Smooth muscle cell (in vitro differentiated cells): ENCODE measurements around the gene BRINP2. TPM values are rescaled to one million over a fixed set of nuclear protein-coding genes. Genes with fewer than 3 reads are reported as not detected.

ENCODE experiments used
- DNase-seq: peaks from one replicate; lab custom pipeline; 2025; ENCODE audit not compliant: unreplicated experiment; lab: John Stamatoyannopoulos, UW
- H2AFZ ChIP-seq: fragments of 200-600 bp; sonication (generic); 2 replicates; pipeline ENCODE4 v1.6.0; 2016; ENCODE audit warnings: antibody characterized with exemption, low read depth, mild to moderate bottlenecking
- H3F3A ChIP-seq: fragments of 200-600 bp; sonication (generic); 2 replicates; pipeline ENCODE4 v1.6.0; 2017; ENCODE audit warnings: antibody characterized with exemption, low read depth
- H3K27ac ChIP-seq: fragments of 200-600 bp; sonication (generic); 2 replicates; pipeline ENCODE4 v1.5.1; 2016; ENCODE audit warnings: low read depth, mild to moderate bottlenecking
- H3K27me3 ChIP-seq: fragments of 200-600 bp; sonication (generic); 2 replicates; pipeline ENCODE4 v1.6.1; 2016; ENCODE audit warnings: low read depth, mild to moderate bottlenecking
- H3K36me3 ChIP-seq: fragments of 200-600 bp; sonication (generic); 2 replicates; pipeline ENCODE4 v1.5.1; 2016; ENCODE audit warnings: low read depth
- H3K4me1 ChIP-seq: fragments of 200-600 bp; sonication (generic); 2 replicates; pipeline ENCODE4 v1.5.1; 2016; ENCODE audit warnings: low read depth
- H3K4me2 ChIP-seq: fragments of 200-600 bp; sonication (generic); 2 replicates; pipeline ENCODE4 v1.6.0; 2016; ENCODE audit warnings: mild to moderate bottlenecking
- H3K4me3 ChIP-seq: fragments of 200-600 bp; sonication (generic); 2 replicates; pipeline ENCODE4 v1.5.1; 2016; ENCODE audit warnings: mild to moderate bottlenecking
- H3K79me2 ChIP-seq: fragments of 200-600 bp; sonication (generic); 2 replicates; pipeline ENCODE4 v1.6.0; 2016; ENCODE audit warnings: low read depth, mild to moderate bottlenecking
- H3K9ac ChIP-seq: fragments of 200-600 bp; sonication (generic); 2 replicates; pipeline ENCODE4 v1.6.0; 2016; ENCODE audit warnings: low read depth
- H3K9me3 ChIP-seq: fragments of 200-600 bp; sonication (generic); replicated peaks from 2 replicates; pipeline ENCODE4 v1.5.1; 2016; ENCODE audit warnings: low read depth
- H4K20me1 ChIP-seq: fragments of 200-600 bp; sonication (generic); 2 replicates; pipeline ENCODE4 v1.6.0; 2016; ENCODE audit warnings: low read depth
- CTCF ChIP-seq: fragments of 200-600 bp; sonication (generic); IDR thresholded peaks from 2 replicates; pipeline ENCODE4 v1.5.1; 2017; ENCODE audit warnings: borderline replicate concordance, mild to moderate bottlenecking, antibody characterized with exemption; ENCODE audit not compliant: insufficient read depth, poor library complexity, severe bottlenecking
- WGBS: methylation state at CpG from one replicate; pipeline ENCODE4 v1.1.7; 2016; ENCODE audit warnings: low lambda C conversion rate; 5-methylcytosine and 5-hydroxymethylcytosine counted together
- polyA plus RNA-seq: library from polyadenylated mRNA; unstranded; fragments of >200 nt; fragmentation: Nextera tagmentation; extraction: Ambion mirVana; gene quantifications from 2 replicates; pipeline ENCODE4 v1.2.1, GENCODE V29; 2016
- total RNA-seq: library from RNA; depleted of rRNA; stranded (reverse); fragments of >200 nt; gene quantifications from 2 replicates; pipeline ENCODE4 v1.2.3, GENCODE V29; 2014

Gene BRINP2
- total and polyA plus RNA-seq, 2 experiments from 2014 or later, result not detected

- Histone ChIP-seq H3K4me3 (no peak overlapping the region), H2AFZ (no peak overlapping the region), H3K27me3 (peaks cover 5% of the 10 kb centered on the region), H3K36me3 (no peaks in the 10 kb centered on the region), H3K4me2 (no peak overlapping the region), H3K9me3 (no peaks in the 10 kb centered on the region), H4K20me1 (no peaks in the 10 kb centered on the region), H3K9ac (no peak overlapping the region), H3F3A (no peaks in the 10 kb centered on the region), H3K4me1 (no peaks in the 10 kb centered on the region), H3K27ac (no peak overlapping the region), H3K79me2 (no peaks in the 10 kb centered on the region)
- WGBS, result 56% methylated on average over 2 of the region's 2 CpGs
- no peak for TF ChIP-seq CTCF
- DNase-seq, result no peak
These were observed 38.6 kb upstream of the BRINP2 start for GRCh38 chr1:177132141-177132540.

DNA sequence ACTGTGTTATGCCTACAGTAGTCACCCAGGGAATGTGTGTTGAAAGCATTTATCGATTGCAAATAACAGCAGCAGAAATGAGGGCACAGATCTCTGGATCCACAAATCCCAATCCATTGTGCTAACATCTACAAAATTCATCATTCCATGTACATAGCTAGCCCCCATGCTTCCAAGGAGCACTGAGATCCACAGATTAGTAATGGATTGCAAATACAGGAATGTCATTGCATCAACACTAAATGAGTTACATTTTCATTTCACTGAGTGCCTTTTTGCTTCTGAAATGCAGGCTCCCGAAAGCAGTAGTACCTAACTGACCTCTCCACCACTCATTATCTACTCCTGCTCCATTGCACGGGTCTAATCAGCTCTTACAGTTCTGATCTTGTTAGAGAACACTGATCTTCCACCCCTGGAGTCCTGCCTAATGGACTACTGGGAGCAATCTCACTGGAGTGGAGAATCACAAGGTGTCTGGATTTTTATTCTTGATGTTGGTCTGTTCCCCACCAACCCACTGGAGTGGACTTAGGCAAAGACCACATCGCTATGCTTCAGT lies 36.7 kb upstream of the BRINP2 start:
- H3F3A ChIP-seq, result no peaks in the 10 kb centered on the region
- no peaks in the 10 kb centered on the region for H3K79me2 ChIP-seq
- no peak for TF ChIP-seq CTCF
- no peak overlapping the region for H3K4me3 ChIP-seq
- no peak for DNase-seq
- H3K4me1 ChIP-seq, result no peaks in the 10 kb centered on the region
- no peaks in the 10 kb centered on the region for H3K9me3 ChIP-seq
- H4K20me1 ChIP-seq, result no peaks in the 10 kb centered on the region
- H3K36me3 ChIP-seq, result no peaks in the 10 kb centered on the region
- H2AFZ ChIP-seq, result no peak overlapping the region
- H3K4me2 ChIP-seq, result no peak overlapping the region
- no peak overlapping the region for H3K27ac ChIP-seq
- H3K9ac ChIP-seq, result no peak overlapping the region
- H3K27me3 ChIP-seq, result peaks cover 9% of the 10 kb centered on the region
- WGBS, result 85% methylated on average over 4 of the region's 4 CpGs

DNA sequence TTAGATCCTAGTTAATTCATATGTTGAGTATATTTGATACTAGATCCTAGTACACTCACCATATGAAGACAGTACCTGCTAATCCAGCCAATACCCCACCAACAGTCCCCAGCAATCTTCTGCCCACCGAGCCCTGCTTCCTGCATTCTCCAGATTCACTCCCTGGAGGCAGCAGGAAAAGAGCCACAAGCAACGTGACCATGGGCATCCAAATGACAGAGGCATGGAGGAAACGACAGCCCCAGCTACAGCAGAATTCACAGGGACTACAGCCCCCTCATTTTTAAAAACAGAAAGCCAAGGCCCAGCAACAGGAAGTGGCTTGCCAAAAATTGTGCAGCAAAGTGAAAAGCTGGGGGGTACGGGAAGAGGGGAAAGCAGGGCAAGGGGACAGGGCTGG lies 35.5 kb upstream of the BRINP2 start:
- no peak for TF ChIP-seq CTCF

DNA sequence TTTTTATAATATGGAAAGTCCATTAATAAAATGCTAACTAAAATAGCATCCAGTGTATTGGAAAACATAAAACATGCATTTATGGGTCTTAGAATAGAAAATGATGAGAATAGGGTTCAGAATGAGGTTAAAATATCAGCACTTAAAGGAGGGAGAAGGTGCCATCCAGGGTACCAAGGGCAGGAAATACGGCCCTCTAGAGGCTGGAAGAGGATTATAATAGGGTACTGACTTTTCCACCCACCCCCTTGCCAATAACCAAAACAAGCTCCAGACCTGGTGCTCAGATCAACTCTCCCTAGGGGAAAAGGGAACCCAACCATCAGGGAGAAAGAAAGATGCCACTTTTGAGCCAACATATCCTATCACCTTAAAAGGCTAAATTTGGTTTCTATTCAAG lies 32.9 kb upstream of the BRINP2 start:
- Histone ChIP-seq H3F3A (no peaks in the 10 kb centered on the region), H3K9ac (no peak overlapping the region), H3K4me1 (no peaks in the 10 kb centered on the region), H3K27me3 (peaks cover 15% of the 10 kb centered on the region), H3K4me3 (no peak overlapping the region), H3K79me2 (no peaks in the 10 kb centered on the region), H2AFZ (no peak overlapping the region), H3K27ac (no peak overlapping the region), H4K20me1 (no peaks in the 10 kb centered on the region), H3K4me2 (no peak overlapping the region), H3K36me3 (no peaks in the 10 kb centered on the region), H3K9me3 (no peaks in the 10 kb centered on the region)
- TF ChIP-seq CTCF, result no peak
- 30% methylated on average over 1 of the region's 1 CpG for WGBS
- no peak for DNase-seq

More for the DNA sequence above, 35.5 kb upstream of the BRINP2 start:
- no peak overlapping the region for H3K4me2 ChIP-seq
- no peaks in the 10 kb centered on the region for H3K9me3 ChIP-seq
- no peak overlapping the region for H3K9ac ChIP-seq
- no peaks in the 10 kb centered on the region for H3K79me2 ChIP-seq
- WGBS, result 76% methylated on average over 4 of the region's 4 CpGs
- no peak overlapping the region for H3K27ac ChIP-seq
- H3K27me3 ChIP-seq, result peaks cover 20% of the 10 kb centered on the region
- no peaks in the 10 kb centered on the region for H3F3A ChIP-seq
- H4K20me1 ChIP-seq, result no peaks in the 10 kb centered on the region
- H3K4me1 ChIP-seq, result no peaks in the 10 kb centered on the region
- H3K4me3 ChIP-seq, result no peak overlapping the region
- H3K36me3 ChIP-seq, result no peaks in the 10 kb centered on the region
- no peak overlapping the region for H2AFZ ChIP-seq
- DNase-seq, result no peak
